Adrenal gland (tissue), 5 donors: ENCODE measurements around the gene ADCY1.

Source experiments
- CTCF ChIP-seq, 6 experiments: fragments of 450-650 bp in 4 of 6; fragments of 200-600 bp in 2 of 6; sonication (generic) in 1 of 6; IDR thresholded peaks; 1 replicate in 5 of 6; 2 replicates in 1 of 6; pipeline versions ENCODE4 v1.5.1 to v1.8.0; 2016 to 2021; ENCODE audit warnings: antibody characterized with exemption in 6 of 6, mild to moderate bottlenecking in 2 of 6, moderate library complexity in 1 of 6
- POLR2A ChIP-seq, 2 donors: fragments of 450-650 bp; IDR thresholded peaks; one replicate each; pipeline ENCODE4 v1.6.1; 2017; ENCODE audit warnings: antibody characterized with exemption in 2 of 2, mild to moderate bottlenecking in 2 of 2, moderate library complexity in 1 of 2
- donor health status: DM: no; HTN: no; CAD: no.

GRCh38 chr7:45648671-45648995 is 74.5 kb downstream of the ADCY1 start:
- TF ChIP-seq CTCF (IDR thresholded peaks at IDR 0.05) (no peak), POLR2A (IDR thresholded peaks at IDR 0.05) (no peak)
